HG02763 (cell line): ENCODE results near the gene PLXNA4.

Experiments
- ATAC-seq: cut with Tn5 transposase; IDR thresholded peaks from one replicate; pipeline ENCODE4 v1.9.1; 2021; ENCODE audit warnings: mild to moderate bottlenecking, moderate library complexity; ENCODE audit not compliant: unreplicated experiment

Gene PLXNA4

GRCh38 chr7:132220060-132220459 is 356.2 kb downstream of the PLXNA4 start:
- no peak for ATAC-seq

GRCh38 chr7:132218876-132219275 is 357.4 kb downstream of the PLXNA4 start:
- no peak for ATAC-seq

GRCh38 chr7:132216847-132217525 is 359.3 kb downstream of the PLXNA4 start:
- no peak for ATAC-seq

- ATAC-seq = no peak
Observed at GRCh38 chr7:132214452-132214851, 361.8 kb downstream of the PLXNA4 start.

GRCh38 chr7:132213583-132213982 is 362.7 kb downstream of the PLXNA4 start:
- ATAC-seq = no peak

GRCh38 chr7:132211971-132212370 is 364.3 kb downstream of the PLXNA4 start:
- no peak for ATAC-seq

GRCh38 chr7:132210821-132211220 is 365.4 kb downstream of the PLXNA4 start:
- no peak for ATAC-seq

GRCh38 chr7:132207782-132208181 is 368.5 kb downstream of the PLXNA4 start:
- no peak for ATAC-seq

- no peak for ATAC-seq
Observed at GRCh38 chr7:132207211-132207610, 369.1 kb downstream of the PLXNA4 start.

GRCh38 chr7:132206594-132206993 is 369.7 kb downstream of the PLXNA4 start:
- ATAC-seq = no peak

- no peak for ATAC-seq
Observed at GRCh38 chr7:132205509-132205908, 370.8 kb downstream of the PLXNA4 start.

- no peak for ATAC-seq
Observed at GRCh38 chr7:132203021-132203420, 373.2 kb downstream of the PLXNA4 start.

- no peak for ATAC-seq
Observed at GRCh38 chr7:132202541-132202940, 373.7 kb downstream of the PLXNA4 start.

GRCh38 chr7:132200141-132200540 is 376.1 kb downstream of the PLXNA4 start:
- no peak for ATAC-seq

- no peak for ATAC-seq
Observed at GRCh38 chr7:132199626-132200025, 376.6 kb downstream of the PLXNA4 start.

- ATAC-seq = no peak
Observed at GRCh38 chr7:132197772-132198171, 378.5 kb downstream of the PLXNA4 start.

- no peak for ATAC-seq
Observed at GRCh38 chr7:132193898-132194297, 382.4 kb downstream of the PLXNA4 start.

- no peak for ATAC-seq
Observed at GRCh38 chr7:132192809-132193208, 383.5 kb downstream of the PLXNA4 start.

GRCh38 chr7:132191418-132191817 is 384.9 kb downstream of the PLXNA4 start:
- no peak for ATAC-seq

- no peak for ATAC-seq
Observed at GRCh38 chr7:132190683-132191082, 385.6 kb downstream of the PLXNA4 start.

GRCh38 chr7:132189881-132190280 is 386.4 kb downstream of the PLXNA4 start:
- no peak for ATAC-seq

- ATAC-seq = no peak
Observed at GRCh38 chr7:132187869-132188789, 388.1 kb downstream of the PLXNA4 start.
